Breast epithelium (tissue), 4 donors: ENCODE data around the gene KCNQ5. TPM values are rescaled to one million over a fixed set of nuclear protein-coding genes. Genes with fewer than 3 reads are reported as not detected.

Experiments used
- DNase-seq, 2 donors: peaks; one replicate each; pipeline ENCODE4 v3.0.0-alpha.2; 2019; ENCODE audit warnings: low spot score in 2 of 2
- H3K27ac ChIP-seq, 2 donors: fragments of 200-600 bp; sonication (generic) in 1 of 2; one replicate each; pipeline ENCODE4 v1.5.1; 2016 to 2019; ENCODE audit warnings: mild to moderate bottlenecking in 1 of 2
- H3K27me3 ChIP-seq, 2 donors: fragments of 200-600 bp; sonication (generic) in 1 of 2; one replicate each; pipeline versions ENCODE4 v1.5.1 to v1.6.0; 2017 to 2019; ENCODE audit warnings: control low read depth in 1 of 2, mild to moderate bottlenecking in 1 of 2
- H3K36me3 ChIP-seq: fragments of 200-600 bp; one replicate; pipeline ENCODE4 v1.5.1; 2019
- H3K4me1 ChIP-seq, 2 donors: fragments of 200-600 bp; sonication (generic); one replicate each; pipeline ENCODE4 v1.5.1; 2016 to 2019; ENCODE audit warnings: control low read depth in 1 of 2
- H3K4me3 ChIP-seq, 3 donors: fragments of 200-600 bp; sonication (generic); 1 replicate in 2 of 3; 2 replicates in 1 of 3; pipeline ENCODE4 v1.5.1; 2016 to 2019; ENCODE audit warnings: mild to moderate bottlenecking in 3 of 3, moderate library complexity in 2 of 3
- H3K9me3 ChIP-seq, 2 donors: fragments of 200-600 bp; sonication (generic) in 1 of 2; one replicate each; pipeline ENCODE4 v1.5.1; 2016 to 2019; ENCODE audit warnings: control low read depth in 1 of 2
- POLR2A ChIP-seq: fragments of 450-650 bp; IDR thresholded peaks from one replicate; pipeline ENCODE4 v1.6.1; 2016; ENCODE audit warnings: antibody characterized with exemption, mild to moderate bottlenecking, moderate library complexity
- POLR2AphosphoS5 ChIP-seq, 3 donors: sonication (generic); formaldehyde crosslinking; IDR thresholded peaks; one replicate each; pipeline ENCODE4 v1.6.1; 2017; ENCODE audit warnings: antibody characterized with exemption in 3 of 3
- intact Hi-C: fragments of 100-400 bp; cut with DNase I; formaldehyde crosslinking; loops from one replicate; pipeline ENCODE4 v1.15.1; 2023; ENCODE audit warnings: low total_unique reads
- total RNA-seq, 3 donors: library from RNA; depleted of rRNA; stranded (reverse); fragments of >200 nt; gene quantifications; one replicate each; pipeline ENCODE4 v1.1.0, GENCODE V29; 2016
- TF ChIP-seq, protein P1 (sequence below), 3 donors: fragments of 450-650 bp; IDR thresholded peaks; one replicate each; pipeline ENCODE4 v1.5.1; 2016 to 2017; ENCODE audit warnings: antibody characterized with exemption in 3 of 3, mild to moderate bottlenecking in 3 of 3, moderate library complexity in 3 of 3

Gene KCNQ5
- total RNA-seq, 3 donors from 2014 or later: 0.16 to 1.0 (median 0.33) TPM

DNA sequence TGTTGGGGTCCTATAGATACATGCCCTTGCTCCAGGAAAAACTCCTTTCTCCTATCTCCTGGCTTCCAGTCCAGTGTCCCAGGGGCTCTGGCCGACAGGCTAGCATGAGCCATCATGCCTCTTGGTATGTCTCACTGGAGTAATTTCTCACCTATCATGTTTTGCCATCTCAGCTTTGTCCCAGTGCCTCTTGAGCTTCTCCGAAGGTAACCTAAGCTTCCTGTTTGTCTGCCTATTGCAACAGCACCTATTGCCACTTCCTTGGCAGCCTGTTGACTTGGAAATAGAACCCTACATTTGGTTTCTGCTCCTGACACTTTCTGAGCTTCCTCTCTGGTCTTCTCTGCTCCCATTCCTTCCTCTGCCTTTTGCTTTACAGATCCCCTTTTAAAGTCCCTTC lies 197.7 kb downstream of the KCNQ5 start:
- intact Hi-C loops: no loop called here
- H3K36me3 ChIP-seq: no peaks in the 10 kb centered on the region

DNA sequence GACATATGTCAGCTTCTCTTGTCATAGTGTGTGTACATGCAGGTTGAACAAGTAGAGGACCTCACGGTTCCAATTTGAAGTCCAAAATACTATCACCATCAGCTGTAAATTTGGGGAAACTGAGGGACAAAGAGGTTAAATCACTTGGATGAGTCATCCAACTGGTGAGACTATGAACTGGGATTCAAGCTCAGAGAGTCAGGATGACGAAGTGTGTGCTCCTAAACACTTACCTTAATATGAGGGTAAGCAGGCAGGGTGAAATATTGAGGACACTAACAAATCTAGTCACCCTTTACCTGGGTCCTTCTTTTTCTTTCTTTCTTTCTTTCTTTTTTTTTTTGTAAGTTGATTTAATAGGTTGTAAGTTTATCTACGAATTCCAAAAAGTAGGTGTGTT lies 198.3 kb downstream of the KCNQ5 start:
- Histone ChIP-seq H3K27ac (no peak overlapping the region), H3K9me3 (no peaks in the 10 kb centered on the region), H3K27me3 (no peaks in the 10 kb centered on the region), H3K36me3 (no peaks in the 10 kb centered on the region), H3K4me3 (no peak overlapping the region), H3K4me1 (no peaks in the 10 kb centered on the region)
- intact Hi-C loops: no loop called here
- TF ChIP-seq POLR2A: no peak
- TF ChIP-seq, protein P1, sequence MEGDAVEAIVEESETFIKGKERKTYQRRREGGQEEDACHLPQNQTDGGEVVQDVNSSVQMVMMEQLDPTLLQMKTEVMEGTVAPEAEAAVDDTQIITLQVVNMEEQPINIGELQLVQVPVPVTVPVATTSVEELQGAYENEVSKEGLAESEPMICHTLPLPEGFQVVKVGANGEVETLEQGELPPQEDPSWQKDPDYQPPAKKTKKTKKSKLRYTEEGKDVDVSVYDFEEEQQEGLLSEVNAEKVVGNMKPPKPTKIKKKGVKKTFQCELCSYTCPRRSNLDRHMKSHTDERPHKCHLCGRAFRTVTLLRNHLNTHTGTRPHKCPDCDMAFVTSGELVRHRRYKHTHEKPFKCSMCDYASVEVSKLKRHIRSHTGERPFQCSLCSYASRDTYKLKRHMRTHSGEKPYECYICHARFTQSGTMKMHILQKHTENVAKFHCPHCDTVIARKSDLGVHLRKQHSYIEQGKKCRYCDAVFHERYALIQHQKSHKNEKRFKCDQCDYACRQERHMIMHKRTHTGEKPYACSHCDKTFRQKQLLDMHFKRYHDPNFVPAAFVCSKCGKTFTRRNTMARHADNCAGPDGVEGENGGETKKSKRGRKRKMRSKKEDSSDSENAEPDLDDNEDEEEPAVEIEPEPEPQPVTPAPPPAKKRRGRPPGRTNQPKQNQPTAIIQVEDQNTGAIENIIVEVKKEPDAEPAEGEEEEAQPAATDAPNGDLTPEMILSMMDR (IDR thresholded peaks at IDR 0.05): no peak
- no peak for TF ChIP-seq POLR2AphosphoS5 (IDR thresholded peaks at IDR 0.05)
- DNase-seq: no peak

More for the DNA sequence above, 197.7 kb downstream of the KCNQ5 start:
- DNase-seq: no peak
- Histone ChIP-seq H3K9me3 (no peaks in the 10 kb centered on the region), H3K4me3 (no peak overlapping the region), H3K27me3 (no peaks in the 10 kb centered on the region), H3K4me1 (no peaks in the 10 kb centered on the region), H3K27ac (no peak overlapping the region)
- TF ChIP-seq POLR2AphosphoS5 (IDR thresholded peaks at IDR 0.05) (no peak), POLR2A (no peak)
- TF ChIP-seq, protein P1 (IDR thresholded peaks at IDR 0.05): no peak

DNA sequence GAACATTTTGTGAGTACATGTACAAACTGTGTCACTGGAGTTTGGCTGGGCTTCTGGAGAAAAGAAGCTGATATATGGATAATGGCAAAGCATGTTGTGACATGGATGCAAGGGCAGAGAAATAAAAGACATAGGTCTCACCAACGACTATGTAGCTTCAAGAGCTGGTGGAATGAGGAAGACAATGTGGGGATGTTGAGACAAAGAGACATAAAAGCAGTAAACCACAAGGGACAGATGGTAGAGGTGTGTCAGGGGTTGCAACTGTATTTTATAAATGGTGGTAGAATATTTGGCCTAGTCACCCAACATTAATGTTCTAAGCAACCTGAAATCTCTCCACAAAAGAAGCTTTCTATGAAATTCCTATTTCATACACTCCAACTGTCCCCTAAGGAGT lies 199.0 kb downstream of the KCNQ5 start:
- Histone ChIP-seq H3K9me3 (no peaks in the 10 kb centered on the region), H3K36me3 (no peaks in the 10 kb centered on the region), H3K4me1 (no peaks in the 10 kb centered on the region), H3K27me3 (no peaks in the 10 kb centered on the region), H3K4me3 (no peak overlapping the region), H3K27ac (no peak overlapping the region)
- no peak for DNase-seq
- TF ChIP-seq POLR2AphosphoS5 (IDR thresholded peaks at IDR 0.05): no peak
- TF ChIP-seq POLR2A: no peak
- intact Hi-C loops: no loop called here

DNA sequence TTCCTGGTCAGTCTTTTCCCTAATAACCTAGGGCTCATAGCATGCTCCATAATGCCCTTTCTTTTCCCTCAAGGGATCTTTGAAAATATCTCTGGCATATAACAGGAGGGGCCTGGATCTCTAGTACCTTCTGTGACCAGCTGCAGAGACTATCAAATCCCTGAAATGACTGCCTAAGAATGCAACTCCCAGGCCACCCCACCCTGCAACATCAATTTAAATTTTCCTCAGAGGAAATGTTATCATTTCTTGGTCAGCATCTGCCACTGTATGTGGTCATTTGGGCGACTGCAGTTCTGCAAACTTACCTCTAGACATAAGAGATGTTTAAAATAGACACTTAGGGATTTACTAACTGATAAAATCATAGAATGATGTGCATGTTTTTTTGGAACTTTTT lies 200.2 kb downstream of the KCNQ5 start:
- Histone ChIP-seq H3K4me1 (no peaks in the 10 kb centered on the region), H3K27ac (no peak overlapping the region), H3K9me3 (no peaks in the 10 kb centered on the region), H3K27me3 (no peaks in the 10 kb centered on the region), H3K36me3 (no peaks in the 10 kb centered on the region), H3K4me3 (no peak overlapping the region)
- intact Hi-C loops: no loop called here
- TF ChIP-seq, protein P1 (IDR thresholded peaks at IDR 0.05): no peak
- TF ChIP-seq POLR2AphosphoS5 (IDR thresholded peaks at IDR 0.05) (no peak), POLR2A (no peak)
- DNase-seq: no peak

DNA sequence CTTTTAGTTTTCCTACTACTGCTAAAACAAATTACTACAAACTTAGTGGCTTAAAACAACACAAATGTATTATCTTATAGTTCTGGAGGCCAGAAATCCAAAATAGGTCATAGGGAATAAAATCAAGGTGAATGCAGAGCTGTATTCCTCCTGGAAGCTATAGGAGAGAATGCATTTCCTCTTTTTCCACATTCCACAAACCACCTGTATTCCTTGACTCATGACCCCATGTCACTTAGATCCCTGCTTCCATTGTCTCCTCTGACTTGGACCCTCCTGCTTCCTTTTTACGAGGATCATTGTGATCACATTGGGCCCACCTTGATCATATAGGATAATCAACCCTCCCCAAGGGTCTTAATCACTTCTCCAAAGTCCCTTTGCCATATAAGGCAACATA lies 200.8 kb downstream of the KCNQ5 start:
- Histone ChIP-seq H3K4me1 (no peaks in the 10 kb centered on the region), H3K4me3 (no peak overlapping the region), H3K36me3 (no peaks in the 10 kb centered on the region), H3K27ac (no peak overlapping the region), H3K9me3 (no peaks in the 10 kb centered on the region), H3K27me3 (no peaks in the 10 kb centered on the region)
- intact Hi-C loops: no loop called here
- TF ChIP-seq POLR2AphosphoS5 (IDR thresholded peaks at IDR 0.05) (no peak), POLR2A (no peak)
- TF ChIP-seq, protein P1 (IDR thresholded peaks at IDR 0.05): no peak
- DNase-seq: no peak

DNA sequence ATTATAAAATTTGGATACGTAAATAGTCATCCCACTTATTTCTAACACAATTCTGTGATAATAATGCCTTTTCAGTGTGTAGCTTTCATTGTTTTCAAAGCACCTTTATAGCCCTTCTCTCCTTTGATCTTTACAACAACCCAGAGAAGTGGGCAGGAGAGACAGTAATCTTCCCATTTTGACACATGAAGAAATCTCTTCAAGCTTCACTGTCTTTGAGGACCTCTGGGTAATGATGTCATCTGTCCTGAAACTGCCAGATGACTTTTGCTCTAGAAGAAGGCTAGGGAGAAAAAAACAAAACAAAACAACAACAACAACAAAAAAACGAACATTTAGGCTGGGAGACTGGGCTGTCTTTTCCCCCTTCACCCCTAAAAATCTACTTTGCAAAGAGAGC lies 203.0 kb downstream of the KCNQ5 start:
- TF ChIP-seq, protein P1 (IDR thresholded peaks at IDR 0.05): no peak
- TF ChIP-seq POLR2AphosphoS5 (IDR thresholded peaks at IDR 0.05): no peak
- Histone ChIP-seq H3K27ac (no peak overlapping the region), H3K4me1 (no peaks in the 10 kb centered on the region), H3K4me3 (no peak overlapping the region), H3K36me3 (no peaks in the 10 kb centered on the region), H3K9me3 (no peaks in the 10 kb centered on the region), H3K27me3 (no peaks in the 10 kb centered on the region)
- intact Hi-C loops: no loop called here
- DNase-seq: no peak
